GM18511 (cell line): Measurements from ENCODE around the gene KLHL26.
"Not testable (repeated sequence)": the region's sequence is repeated elsewhere in the genome, so short reads cannot be mapped to it uniquely, and the experiment has no call there.

Source experiments
- ATAC-seq: cut with Tn5 transposase; IDR thresholded peaks from one replicate; pipeline ENCODE4 v1.9.1; 2021; ENCODE audit warnings: mild to moderate bottlenecking, moderate library complexity; ENCODE audit not compliant: unreplicated experiment

Gene KLHL26

DNA sequence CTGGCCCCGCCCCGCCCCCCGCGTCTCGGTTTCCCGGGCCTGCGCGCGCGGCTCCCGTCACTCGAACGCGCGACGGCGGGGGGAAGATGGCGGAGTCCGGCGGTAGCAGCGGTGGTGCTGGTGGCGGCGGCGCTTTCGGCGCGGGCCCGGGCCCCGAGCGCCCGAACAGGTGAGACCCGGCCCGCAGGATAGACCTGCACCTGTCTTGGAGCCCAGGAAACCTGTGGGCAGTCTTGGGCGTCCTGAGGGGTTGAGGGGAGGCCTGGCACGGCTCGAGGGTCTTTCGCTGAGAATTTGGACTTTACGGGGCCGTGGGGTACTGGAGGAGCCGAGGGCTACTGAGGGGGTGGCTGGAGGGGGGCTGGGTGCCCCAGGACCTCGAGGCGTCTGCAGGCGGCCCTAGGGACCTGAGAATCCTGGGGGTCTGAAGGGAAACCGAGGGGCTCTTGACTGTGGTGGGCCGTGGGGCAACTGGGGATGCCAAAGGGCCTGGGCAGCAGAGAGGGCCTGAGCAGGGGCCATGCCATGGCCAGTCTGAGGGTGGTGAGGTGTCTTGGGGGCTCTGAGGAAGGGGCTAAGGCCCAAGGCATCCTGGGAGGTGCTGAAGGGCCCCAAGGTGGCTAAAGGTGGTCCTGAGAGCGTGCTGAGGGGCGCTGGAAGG, at the start of gene KLHL26:
Gene KLHL26 (plus strand): TSS at position 60 of the 661 bp plus-strand sequence. CDS start 27 bp downstream, at position 87.
- ATAC-seq, result no peak

DNA sequence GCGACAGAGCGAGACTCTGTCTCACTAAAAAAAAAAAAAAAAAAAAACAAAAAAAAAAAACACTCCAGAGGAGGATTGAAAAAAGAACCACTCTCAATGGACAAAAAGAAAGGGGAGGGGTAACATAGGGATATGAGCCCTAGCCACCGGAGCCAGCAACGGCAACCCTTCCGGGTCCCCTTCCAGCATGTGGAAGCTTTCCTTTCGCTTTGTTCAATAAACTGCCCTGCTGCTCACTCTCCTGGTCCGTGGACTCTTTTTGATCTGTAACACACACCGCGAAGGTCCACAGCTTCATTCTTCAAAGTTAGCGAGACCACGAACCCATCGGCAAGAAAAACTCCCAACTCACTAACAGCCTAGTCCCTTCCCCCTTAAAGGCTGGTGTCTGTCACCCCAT, 49.3 kb upstream of the KLHL26 start:
- no peak for ATAC-seq

- ATAC-seq, result peak; percentile 3
Measured at GRCh38 chr19:18587962-18588610, 48.7 kb upstream of the KLHL26 start.

DNA sequence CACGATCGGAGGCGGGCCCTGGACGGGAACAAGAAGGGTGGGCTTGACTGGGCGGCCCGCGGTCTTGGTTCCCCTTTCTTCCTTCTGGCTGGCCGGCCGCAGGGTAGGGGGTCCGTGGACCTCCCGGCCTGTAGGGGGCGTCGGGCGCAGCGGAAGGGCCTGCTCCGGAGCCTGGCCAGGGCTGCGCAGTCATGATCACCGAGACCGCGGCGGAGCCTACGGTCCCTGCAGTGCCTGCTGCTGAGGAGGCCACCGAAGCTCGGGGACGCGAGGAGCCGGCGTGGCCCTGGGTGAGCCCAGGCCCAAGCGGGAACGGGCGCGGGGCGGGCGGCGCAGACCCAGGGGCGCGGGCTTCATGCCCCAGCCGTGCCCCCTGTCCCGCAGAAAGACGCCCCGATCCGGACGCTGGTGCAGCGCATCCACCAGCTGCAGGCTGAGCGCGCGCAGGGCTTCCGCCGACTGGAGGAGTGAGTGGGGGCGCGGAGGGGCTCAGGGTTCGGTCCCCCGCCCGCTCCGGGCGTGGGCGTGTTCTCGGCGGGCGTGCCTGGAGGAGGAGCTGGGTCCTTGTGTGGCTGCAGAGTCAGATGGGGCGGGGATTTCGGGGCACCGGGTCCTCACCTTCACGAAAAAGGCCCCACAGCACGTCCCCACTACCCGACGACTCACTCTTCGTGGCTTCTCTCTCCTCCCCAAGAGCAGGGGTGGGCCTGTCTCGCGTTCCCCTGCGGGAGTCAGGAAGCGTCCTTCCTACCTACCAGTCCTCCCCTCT, 48.0 kb upstream of the KLHL26 start, which contains the start of gene REX1BD:
Gene REX1BD (plus strand): TSS at position 188 of the 769 bp plus-strand sequence. CDS start 4 bp downstream, at position 192.
- peak; percentile 84 for ATAC-seq

GRCh38 chr19:18589380-18590272, 47.2 kb upstream of the KLHL26 start:
- ATAC-seq, result peak; percentile 37

GRCh38 chr19:18590273-18591272, 46.3 kb upstream of the KLHL26 start:
- ATAC-seq, result no peak

GRCh38 chr19:18591735-18592385, 45.0 kb upstream of the KLHL26 start:
- ATAC-seq, result no peak

GRCh38 chr19:18592732-18593131, 44.1 kb upstream of the KLHL26 start:
- ATAC-seq, result not testable (repeated sequence)

GRCh38 chr19:18593367-18594095, 43.3 kb upstream of the KLHL26 start:
- no peak for ATAC-seq

- peak; percentile 43 for ATAC-seq
Measured at GRCh38 chr19:18594096-18594823, 42.6 kb upstream of the KLHL26 start.

DNA sequence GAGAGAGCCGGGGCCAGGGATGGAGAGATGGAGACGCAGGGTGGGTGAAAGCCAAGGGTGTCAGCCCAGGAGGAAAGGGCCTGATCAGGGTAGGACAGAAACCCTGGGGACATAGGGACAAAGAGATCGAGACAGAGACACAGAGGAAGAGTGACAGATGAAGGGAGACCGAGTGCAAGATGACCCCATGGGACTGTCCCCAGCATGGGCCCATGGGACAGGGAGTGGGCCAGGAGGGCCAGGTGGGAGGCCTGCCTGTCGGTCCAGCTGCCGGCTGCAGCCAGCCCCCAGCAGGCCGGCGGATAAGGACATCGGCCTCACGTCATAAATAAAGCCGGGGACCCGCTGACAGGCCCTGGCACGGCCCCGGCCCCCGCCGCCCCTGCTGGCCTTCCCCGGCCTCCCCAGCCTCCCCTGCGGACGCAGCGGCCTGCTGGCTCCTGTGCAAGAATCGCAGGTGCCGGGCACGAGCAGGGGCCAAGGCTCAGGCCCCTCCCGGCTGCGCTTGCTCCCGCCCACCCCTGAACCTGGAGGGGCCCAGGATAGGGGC, 41.9 kb upstream of the KLHL26 start:
- ATAC-seq, result no peak

DNA sequence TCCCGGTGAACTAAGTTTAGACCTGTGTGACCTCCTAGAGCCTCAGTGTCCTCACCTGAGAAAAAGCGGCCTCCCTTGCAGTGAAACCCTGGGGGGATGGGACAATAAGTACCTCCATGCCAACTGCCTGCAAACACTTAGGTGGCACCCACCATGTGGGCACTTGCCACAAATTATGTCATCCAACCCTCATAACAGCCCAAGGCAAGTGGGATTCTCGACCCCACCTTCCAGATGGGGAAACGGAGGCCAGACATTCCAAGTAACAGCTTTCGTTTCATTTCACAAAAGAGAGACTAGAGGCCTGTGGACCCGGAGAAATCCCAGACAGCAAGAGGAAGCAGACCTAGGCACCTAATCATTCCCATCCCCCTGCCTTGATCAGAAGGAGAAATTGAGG, 41.4 kb upstream of the KLHL26 start:
- ATAC-seq, result no peak

GRCh38 chr19:18596752-18597157, 40.1 kb upstream of the KLHL26 start:
- no peak for ATAC-seq

DNA sequence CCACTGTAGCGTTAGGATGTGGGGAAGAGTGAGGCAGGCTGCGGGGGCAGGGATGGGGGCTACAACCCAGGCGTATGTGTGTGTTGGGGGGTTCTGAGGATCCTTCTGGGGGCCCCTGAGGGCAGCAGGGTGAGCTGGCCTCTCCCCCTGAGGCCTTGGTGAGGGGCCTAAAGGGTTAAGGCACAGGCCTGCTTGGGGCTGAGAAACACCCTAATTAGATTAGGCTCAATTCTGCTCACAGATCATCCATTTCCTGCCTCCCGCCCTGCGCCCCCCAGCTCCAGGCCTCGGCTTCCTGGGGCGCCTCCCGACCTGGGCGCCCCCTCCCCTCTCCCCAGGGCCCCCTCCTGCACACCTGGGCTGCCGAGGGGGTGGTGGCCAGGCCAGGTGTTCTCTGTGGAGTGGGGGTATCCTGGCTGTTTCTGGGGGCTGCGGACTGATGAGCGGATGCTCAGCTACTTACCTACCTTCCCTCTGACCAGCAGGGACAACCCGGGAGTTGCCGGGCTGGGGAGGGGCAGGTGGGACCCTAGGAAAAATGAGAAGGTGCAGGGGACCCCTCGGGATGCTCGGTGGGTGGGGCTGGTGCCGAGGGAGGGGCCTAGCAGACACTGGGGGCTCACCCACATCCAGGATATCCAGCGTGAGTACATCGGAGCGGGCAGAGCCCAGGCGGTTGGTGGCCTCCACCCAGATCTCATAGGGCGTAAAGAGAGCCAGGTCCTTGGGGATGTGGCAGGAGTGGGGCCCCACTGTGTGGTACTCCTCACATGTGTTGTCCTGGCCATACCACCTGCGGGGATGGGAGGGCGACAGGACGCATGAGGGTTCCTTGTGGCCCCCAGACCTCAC, 38.8 kb upstream of the KLHL26 start:
- ATAC-seq, result no peak

DNA sequence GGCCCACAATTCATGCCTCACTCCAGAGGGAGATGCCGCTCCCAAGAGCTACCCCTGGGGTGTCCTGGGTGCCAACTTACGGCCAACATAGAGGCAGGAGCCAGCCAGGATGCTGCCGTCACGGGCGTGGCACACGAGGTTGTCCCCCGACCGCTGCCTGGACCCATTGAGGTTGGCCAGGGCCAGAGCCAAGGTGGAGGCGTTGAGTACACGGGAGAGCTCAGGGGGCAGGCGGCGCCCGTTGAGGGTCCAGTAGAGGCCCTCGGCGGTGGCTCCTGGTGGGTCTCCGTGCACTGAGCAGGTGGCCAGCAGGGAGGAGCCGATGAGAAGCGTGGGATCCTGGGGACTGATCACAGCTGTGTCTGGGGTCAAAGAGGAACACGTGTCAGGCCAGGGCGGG, 37.3 kb upstream of the KLHL26 start:
- ATAC-seq, result no peak

DNA sequence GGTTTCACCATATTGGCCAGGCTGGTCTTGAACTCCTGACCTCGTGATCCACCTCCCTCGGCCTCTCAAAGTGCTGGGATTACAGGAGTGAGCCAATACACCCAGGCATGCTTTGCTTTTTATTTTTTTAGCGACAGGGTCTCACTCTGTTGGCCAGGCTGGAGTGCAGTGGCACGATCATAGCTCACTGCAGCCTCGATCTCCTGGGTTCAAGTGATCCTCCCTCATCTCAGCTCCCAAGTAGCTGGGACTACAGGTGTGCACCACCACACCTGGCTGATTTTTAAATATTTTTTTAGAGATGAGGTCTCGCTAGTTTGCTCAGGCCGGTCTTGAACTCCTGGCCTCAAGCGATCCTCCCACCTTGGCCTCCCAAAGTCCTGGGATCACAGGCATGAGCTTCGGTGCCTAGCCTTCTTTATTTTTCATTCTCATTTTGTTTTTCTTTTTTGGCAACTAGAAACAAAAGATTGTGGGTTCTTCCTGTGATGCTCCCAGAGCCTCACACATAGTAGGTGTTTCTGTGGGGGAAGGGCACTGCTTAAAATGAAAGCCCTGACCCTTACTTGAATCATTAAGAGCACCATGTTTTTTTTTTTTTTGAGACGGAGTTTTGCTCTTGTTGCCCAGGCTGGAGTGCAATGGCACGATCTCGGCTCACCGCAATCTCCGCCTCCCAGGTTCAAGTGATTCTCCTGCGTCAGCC, 36.0 kb upstream of the KLHL26 start:
- ATAC-seq, result not testable (repeated sequence)
